ENCODE measurements around the gene MAGI2. TPM values are rescaled to one million over a fixed set of nuclear protein-coding genes. Genes with fewer than 3 reads are reported as not detected.

The MAGI2 gene
- total RNA-seq, 1 experiment from 2014 or later, result 0.25 TPM

DNA sequence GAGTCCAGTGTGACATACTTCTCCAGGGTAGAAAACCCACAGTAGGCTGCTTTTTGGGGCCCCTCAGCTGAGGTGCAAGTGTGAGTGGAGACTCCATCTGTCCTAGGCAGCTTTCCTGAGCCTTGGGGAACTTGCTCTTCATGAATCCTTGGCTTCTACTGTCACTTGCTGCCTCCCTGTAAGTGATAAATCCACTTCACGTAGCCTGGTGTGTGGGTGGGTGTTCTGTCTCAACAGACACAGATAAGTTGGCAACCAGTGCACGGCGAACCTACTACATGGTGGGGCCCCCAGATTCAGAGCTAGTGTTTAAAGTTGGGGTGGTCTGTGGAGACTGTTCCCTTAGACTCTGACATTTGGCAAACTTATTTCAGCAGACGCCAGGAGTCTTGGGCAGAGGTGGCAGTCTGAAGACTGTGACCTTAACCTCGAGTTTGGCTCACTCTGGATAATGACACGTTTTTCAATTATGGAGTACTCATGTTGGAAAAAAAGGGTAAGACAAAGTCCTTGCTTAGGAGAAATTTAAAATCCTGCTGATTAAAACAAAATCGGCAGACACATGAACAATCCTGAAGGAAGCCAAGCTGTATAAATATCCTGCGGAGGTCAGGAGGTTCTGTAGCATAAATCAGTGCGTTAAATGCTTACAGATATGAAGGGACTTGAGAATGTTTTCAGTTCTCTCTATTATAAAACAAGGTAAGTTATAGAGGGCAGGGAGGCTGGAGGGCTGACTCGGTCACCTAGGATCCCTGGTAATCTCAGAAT lies 1278.0 kb downstream of the MAGI2 start:
- H3K27me3 ChIP-seq (replicated peaks; ENCODE audit: control insufficient read depth, insufficient read depth, low read length), result no peaks in the 10 kb centered on the region
- BruUV-seq (replicated peaks), result no TSS peak
- ChIA-PET CTCF (no interaction called here), POLR2A (no interaction called here)
- intact Hi-C loops (cut with micrococcal nuclease; ENCODE audit: unreplicated experiment), result no loop called here
- H3K36me3 ChIP-seq (ENCODE audit: control insufficient read depth, insufficient read depth, low read length), result no peaks in the 10 kb centered on the region
- no peaks in the 10 kb centered on the region for H3K9me3 Mint-ChIP-seq (ENCODE audit: unreplicated experiment)
- no peak overlapping the region for H3K4me3 ChIP-seq (ENCODE audit: low read depth, low read length)
- no peak overlapping the region for H3K4me3 Mint-ChIP-seq (ENCODE audit: unreplicated experiment)
- peaks cover 18% of the 10 kb centered on the region for H3K27me3 Mint-ChIP-seq (ENCODE audit: insufficient read depth, unreplicated experiment)
- no peak for DNase-seq
- H3K4me1 ChIP-seq, result no peaks in the 10 kb centered on the region
- H3K4me1 Mint-ChIP-seq (ENCODE audit: low read depth, unreplicated experiment), result no peaks in the 10 kb centered on the region
- H3K9me3 ChIP-seq, result no peaks in the 10 kb centered on the region
- H3K36me3 Mint-ChIP-seq (ENCODE audit: insufficient read depth, unreplicated experiment), result no peaks in the 10 kb centered on the region
- TF ChIP-seq, protein P1, sequence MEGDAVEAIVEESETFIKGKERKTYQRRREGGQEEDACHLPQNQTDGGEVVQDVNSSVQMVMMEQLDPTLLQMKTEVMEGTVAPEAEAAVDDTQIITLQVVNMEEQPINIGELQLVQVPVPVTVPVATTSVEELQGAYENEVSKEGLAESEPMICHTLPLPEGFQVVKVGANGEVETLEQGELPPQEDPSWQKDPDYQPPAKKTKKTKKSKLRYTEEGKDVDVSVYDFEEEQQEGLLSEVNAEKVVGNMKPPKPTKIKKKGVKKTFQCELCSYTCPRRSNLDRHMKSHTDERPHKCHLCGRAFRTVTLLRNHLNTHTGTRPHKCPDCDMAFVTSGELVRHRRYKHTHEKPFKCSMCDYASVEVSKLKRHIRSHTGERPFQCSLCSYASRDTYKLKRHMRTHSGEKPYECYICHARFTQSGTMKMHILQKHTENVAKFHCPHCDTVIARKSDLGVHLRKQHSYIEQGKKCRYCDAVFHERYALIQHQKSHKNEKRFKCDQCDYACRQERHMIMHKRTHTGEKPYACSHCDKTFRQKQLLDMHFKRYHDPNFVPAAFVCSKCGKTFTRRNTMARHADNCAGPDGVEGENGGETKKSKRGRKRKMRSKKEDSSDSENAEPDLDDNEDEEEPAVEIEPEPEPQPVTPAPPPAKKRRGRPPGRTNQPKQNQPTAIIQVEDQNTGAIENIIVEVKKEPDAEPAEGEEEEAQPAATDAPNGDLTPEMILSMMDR (IDR thresholded peaks at IDR 0.05; ENCODE audit: insufficient read depth in 1 of 2, low read depth in 1 of 2, low read length in 1 of 2, severe bottlenecking in 1 of 2, unreplicated experiment in 1 of 2), result no peak
- no peak overlapping the region for H3K27ac Mint-ChIP-seq (ENCODE audit: unreplicated experiment)

DNA sequence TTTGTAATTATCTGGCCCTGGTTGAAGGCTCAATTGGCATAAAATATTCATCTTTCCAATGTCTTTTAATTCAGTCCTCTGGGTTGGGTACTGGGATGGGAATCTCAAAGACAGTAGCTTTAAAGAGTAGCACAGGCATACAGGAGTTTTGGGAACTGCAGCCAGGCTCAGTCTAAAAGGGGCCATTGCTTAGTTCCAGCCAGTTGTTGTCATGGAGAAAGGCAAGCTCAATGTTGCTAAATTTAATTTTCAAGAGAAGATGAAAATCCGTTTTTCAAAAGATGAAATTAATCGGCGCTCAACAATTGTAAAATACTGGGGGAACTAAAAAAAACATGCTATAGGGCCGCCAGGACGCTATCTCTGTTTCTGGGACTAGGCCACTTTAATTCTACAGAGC lies 1279.8 kb downstream of the MAGI2 start:
- no peak for DNase-seq
- Mint-ChIP-seq H3K36me3 (ENCODE audit: insufficient read depth, unreplicated experiment) (no peaks in the 10 kb centered on the region), H3K4me3 (ENCODE audit: unreplicated experiment) (no peak overlapping the region), H3K27ac (ENCODE audit: unreplicated experiment) (no peak overlapping the region), H3K4me1 (ENCODE audit: low read depth, unreplicated experiment) (no peaks in the 10 kb centered on the region), H3K9me3 (ENCODE audit: unreplicated experiment) (no peaks in the 10 kb centered on the region), H3K27me3 (ENCODE audit: insufficient read depth, unreplicated experiment) (peaks cover 20% of the 10 kb centered on the region)
- ChIA-PET POLR2A (no interaction called here), CTCF (no interaction called here)
- Histone ChIP-seq H3K27me3 (replicated peaks; ENCODE audit: control insufficient read depth, insufficient read depth, low read length) (no peaks in the 10 kb centered on the region), H3K4me3 (ENCODE audit: low read depth, low read length) (no peak overlapping the region), H3K9me3 (no peaks in the 10 kb centered on the region), H3K4me1 (no peaks in the 10 kb centered on the region), H3K36me3 (ENCODE audit: control insufficient read depth, insufficient read depth, low read length) (no peaks in the 10 kb centered on the region)
- TF ChIP-seq, protein P1 (IDR thresholded peaks at IDR 0.05; ENCODE audit: insufficient read depth in 1 of 2, low read depth in 1 of 2, low read length in 1 of 2, severe bottlenecking in 1 of 2, unreplicated experiment in 1 of 2), result no peak
- intact Hi-C loops (cut with micrococcal nuclease; ENCODE audit: unreplicated experiment), result no loop called here
- no TSS peak for BruUV-seq (replicated peaks)

GRCh38 chr7:78172933-78173591 lies 1280.4 kb downstream of the MAGI2 start:
- BruUV-seq (replicated peaks), result no TSS peak
- no peak overlapping the region for H3K4me3 Mint-ChIP-seq (ENCODE audit: unreplicated experiment)
- Histone ChIP-seq H3K9me3 (no peaks in the 10 kb centered on the region), H3K4me1 (no peaks in the 10 kb centered on the region), H3K27me3 (replicated peaks; ENCODE audit: control insufficient read depth, insufficient read depth, low read length) (no peaks in the 10 kb centered on the region), H3K4me3 (ENCODE audit: low read depth, low read length) (no peak overlapping the region), H3K36me3 (ENCODE audit: control insufficient read depth, insufficient read depth, low read length) (no peaks in the 10 kb centered on the region)
- DNase-seq, result no peak
- no peaks in the 10 kb centered on the region for H3K36me3 Mint-ChIP-seq (ENCODE audit: insufficient read depth, unreplicated experiment)
- ChIA-PET CTCF (no interaction called here), POLR2A (no interaction called here)
- TF ChIP-seq, protein P1 (IDR thresholded peaks at IDR 0.05; ENCODE audit: insufficient read depth in 1 of 2, low read depth in 1 of 2, low read length in 1 of 2, severe bottlenecking in 1 of 2, unreplicated experiment in 1 of 2), result no peak
- intact Hi-C loops (cut with micrococcal nuclease; ENCODE audit: unreplicated experiment), result no loop called here
- H3K4me1 Mint-ChIP-seq (ENCODE audit: low read depth, unreplicated experiment), result no peaks in the 10 kb centered on the region
- H3K27ac Mint-ChIP-seq (ENCODE audit: unreplicated experiment), result no peak overlapping the region
- no peaks in the 10 kb centered on the region for H3K9me3 Mint-ChIP-seq (ENCODE audit: unreplicated experiment)
- H3K27me3 Mint-ChIP-seq (ENCODE audit: insufficient read depth, unreplicated experiment), result peaks cover 18% of the 10 kb centered on the region
